Measurements from ENCODE around the gene SPOCK2.

Gene SPOCK2

GRCh38 chr10:72024596-72024995, 63.8 kb downstream of the SPOCK2 start:
- DNase-seq: no peak

GRCh38 chr10:72022228-72022627, 66.1 kb downstream of the SPOCK2 start:
- TF ChIP-seq POLR2A (IDR thresholded peaks at IDR 0.05; ENCODE audit: low read length) (no peak), GATA1 (IDR thresholded peaks at IDR 0.05; ENCODE audit: low read depth, low read length) (no peak)
- DNase-seq: no peak

More at GRCh38 chr10:72024596-72024995, 63.8 kb downstream of the SPOCK2 start:
- TF ChIP-seq GATA1 (IDR thresholded peaks at IDR 0.05; ENCODE audit: low read depth, low read length) (no peak), POLR2A (IDR thresholded peaks at IDR 0.05; ENCODE audit: low read length) (no peak)

GRCh38 chr10:72020914-72021809, 67.2 kb downstream of the SPOCK2 start:
- DNase-seq: no peak
- no peak for TF ChIP-seq POLR2A (IDR thresholded peaks at IDR 0.05; ENCODE audit: low read length)
- TF ChIP-seq GATA1 (IDR thresholded peaks at IDR 0.05; ENCODE audit: low read depth, low read length): no peak

- no peak for DNase-seq
- no peak for TF ChIP-seq GATA1 (IDR thresholded peaks at IDR 0.05; ENCODE audit: low read depth, low read length)
- TF ChIP-seq POLR2A (IDR thresholded peaks at IDR 0.05; ENCODE audit: low read length): no peak
Observed at GRCh38 chr10:72019085-72019876, 69.1 kb downstream of the SPOCK2 start.

DNA sequence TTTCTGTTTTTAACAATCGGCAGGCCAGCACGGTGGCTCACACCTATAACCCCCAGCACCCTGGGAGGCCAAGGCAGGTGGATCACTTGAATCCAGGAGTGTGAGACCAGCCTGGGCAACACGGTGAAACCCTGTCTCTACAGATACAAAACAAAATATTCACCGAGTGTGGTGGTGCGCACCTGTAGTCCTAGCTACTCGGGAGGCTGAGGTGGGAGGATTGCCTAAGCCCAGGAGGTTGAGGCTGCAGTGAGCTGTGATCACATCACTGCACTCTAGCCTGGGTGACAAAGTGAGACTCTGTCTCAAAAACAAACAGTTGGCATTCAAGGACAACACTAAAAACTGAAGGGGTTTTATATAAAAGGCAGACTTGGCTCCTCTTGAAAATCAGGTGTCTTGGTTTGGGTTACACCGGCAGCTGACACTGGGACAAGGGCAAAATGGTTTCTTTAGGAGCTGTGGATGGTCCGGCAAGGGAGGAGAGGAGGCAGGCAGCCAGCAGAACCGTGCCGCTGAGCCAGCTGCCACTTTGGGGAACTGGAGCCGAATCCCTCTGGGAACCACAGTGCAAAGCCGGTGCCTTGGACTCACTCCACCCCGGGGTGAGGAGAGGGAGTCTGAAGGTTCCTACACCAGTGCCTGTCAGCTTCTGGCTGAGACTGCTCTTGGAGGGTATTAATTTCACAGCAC, 71.6 kb downstream of the SPOCK2 start:
- no peak for DNase-seq
- TF ChIP-seq POLR2A (IDR thresholded peaks at IDR 0.05; ENCODE audit: low read length) (no peak), GATA1 (IDR thresholded peaks at IDR 0.05; ENCODE audit: low read depth, low read length) (no peak)

GRCh38 chr10:72015841-72016240, 72.5 kb downstream of the SPOCK2 start:
- TF ChIP-seq GATA1 (IDR thresholded peaks at IDR 0.05; ENCODE audit: low read depth, low read length): no peak
- no peak for DNase-seq

DNA sequence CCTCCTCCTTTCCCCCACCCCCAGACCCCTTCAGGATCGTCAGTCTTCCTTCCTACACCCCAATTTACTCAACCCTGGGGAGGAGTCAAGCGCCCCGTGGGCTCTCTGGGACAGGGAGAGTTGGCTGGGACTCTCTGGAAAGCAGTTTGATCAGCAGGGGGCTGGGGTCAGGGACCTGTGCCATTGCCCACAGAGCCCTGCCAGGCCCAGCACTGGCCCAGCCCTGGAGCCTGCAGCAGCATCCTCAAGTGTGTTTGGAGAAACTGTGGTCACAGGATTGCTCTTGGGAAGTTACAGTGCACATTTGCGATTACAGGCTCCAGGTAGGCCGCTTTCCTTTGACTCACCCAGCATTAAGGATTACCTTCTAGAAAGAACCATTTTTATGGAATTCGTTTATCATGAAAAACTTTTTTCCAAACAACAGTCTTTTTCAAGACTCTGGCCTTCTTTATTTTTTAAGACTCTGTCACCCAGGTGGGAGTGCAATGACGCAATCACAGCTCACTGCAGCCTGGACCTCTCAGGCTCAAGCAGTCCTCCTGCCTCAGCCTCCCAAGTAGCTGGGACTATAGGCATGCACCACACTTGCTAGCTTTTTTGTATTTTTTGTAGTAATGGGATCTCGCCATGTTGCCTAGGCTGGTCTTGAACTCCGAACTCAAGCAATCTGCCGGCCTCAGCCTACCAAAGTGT, 73.4 kb downstream of the SPOCK2 start:
- DNase-seq: no peak
- TF ChIP-seq POLR2A (IDR thresholded peaks at IDR 0.05; ENCODE audit: low read length): no peak
- TF ChIP-seq GATA1 (IDR thresholded peaks at IDR 0.05; ENCODE audit: low read depth, low read length): no peak

DNA sequence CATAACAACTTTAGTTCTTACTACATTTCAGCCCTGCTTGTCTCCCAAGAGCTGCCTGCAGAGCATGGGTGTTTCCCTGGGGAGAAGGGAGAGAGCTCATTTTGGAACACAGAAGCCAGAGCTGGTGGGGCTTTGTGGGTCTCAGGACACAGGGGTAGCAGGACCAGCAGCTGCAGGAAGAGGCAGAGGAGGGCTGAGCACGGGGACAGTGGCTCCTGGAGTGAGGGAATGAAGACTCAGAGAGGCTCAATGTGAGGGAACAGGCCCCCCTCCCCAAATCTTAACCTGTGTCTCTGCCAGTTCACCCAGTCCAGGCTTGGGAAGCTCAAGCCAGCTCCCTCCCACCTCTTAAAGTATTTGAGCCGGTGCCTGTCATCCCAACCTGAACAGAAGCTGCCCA, 74.2 kb downstream of the SPOCK2 start:
- TF ChIP-seq GATA1 (IDR thresholded peaks at IDR 0.05; ENCODE audit: low read depth, low read length): no peak
- TF ChIP-seq POLR2A (IDR thresholded peaks at IDR 0.05; ENCODE audit: low read length): no peak
- DNase-seq: no peak

GRCh38 chr10:72013202-72013945, 75.0 kb downstream of the SPOCK2 start:
- no peak for DNase-seq

GRCh38 chr10:72012796-72013195, 75.6 kb downstream of the SPOCK2 start:
- no peak for DNase-seq
- TF ChIP-seq GATA1 (IDR thresholded peaks at IDR 0.05; ENCODE audit: low read depth, low read length) (no peak), POLR2A (IDR thresholded peaks at IDR 0.05; ENCODE audit: low read length) (no peak)

More at GRCh38 chr10:72013202-72013945, 75.0 kb downstream of the SPOCK2 start:
- no peak for TF ChIP-seq GATA1 (IDR thresholded peaks at IDR 0.05; ENCODE audit: low read depth, low read length)
- TF ChIP-seq POLR2A (IDR thresholded peaks at IDR 0.05; ENCODE audit: low read length): no peak

DNA sequence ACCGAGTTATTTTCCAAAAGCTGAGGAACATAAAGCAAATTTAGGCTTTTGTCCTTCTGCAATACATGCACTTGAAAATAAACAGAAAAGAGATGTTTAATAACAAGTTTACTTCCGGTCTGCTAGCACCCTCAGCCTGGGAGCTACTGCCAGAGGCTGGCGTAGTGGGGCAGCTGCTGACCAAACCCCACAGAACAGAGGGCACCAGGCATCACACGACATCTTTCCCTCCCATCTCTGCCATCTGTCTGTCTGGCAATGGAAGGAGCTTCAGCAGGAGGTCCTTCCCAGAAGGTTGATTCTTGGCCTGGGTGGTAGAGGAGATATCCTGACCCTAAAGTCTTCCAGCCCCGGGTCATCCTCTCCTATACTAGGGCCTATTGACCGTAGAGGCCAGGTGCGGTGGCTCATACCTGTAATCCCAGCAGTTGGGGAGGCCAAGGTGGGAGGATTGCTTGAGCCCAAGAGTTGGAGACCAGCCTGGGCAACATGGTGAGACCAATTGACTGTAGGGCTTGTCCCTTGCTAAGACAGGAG, 76.3 kb downstream of the SPOCK2 start:
- DNase-seq: no peak
- no peak for TF ChIP-seq GATA1 (IDR thresholded peaks at IDR 0.05; ENCODE audit: low read depth, low read length)
- no peak for TF ChIP-seq POLR2A (IDR thresholded peaks at IDR 0.05; ENCODE audit: low read length)

DNA sequence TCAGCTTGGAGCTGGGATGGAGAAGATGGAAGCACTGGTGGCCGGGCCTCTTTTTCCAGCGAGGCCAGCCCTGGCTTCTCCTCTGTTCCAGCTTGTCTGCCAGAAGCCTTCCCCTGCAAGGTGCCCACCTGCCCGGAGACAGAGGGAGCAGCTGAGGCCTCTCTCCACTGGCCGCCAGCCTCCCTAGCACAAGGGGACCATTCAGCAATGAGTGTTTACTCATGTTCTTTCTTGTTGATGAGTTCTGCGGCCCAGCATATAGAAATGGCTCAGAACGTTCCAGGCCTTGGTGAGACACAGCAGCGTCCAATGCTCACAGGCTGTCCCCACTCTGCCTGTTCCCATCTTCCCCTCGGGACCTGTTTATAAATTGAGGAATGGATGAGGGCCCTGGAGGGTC, 76.9 kb downstream of the SPOCK2 start:
- TF ChIP-seq GATA1 (IDR thresholded peaks at IDR 0.05; ENCODE audit: low read depth, low read length): no peak
- TF ChIP-seq POLR2A (IDR thresholded peaks at IDR 0.05; ENCODE audit: low read length): no peak
- no peak for DNase-seq

All from erythroblast (primary cell).